OCI-LY3 (cell line): ENCODE results near the gene SERTAD1.

Experiments
- H2AFZ ChIP-seq: fragments of 200-600, 300-600 bp; shearing (Covaris generic); 2 replicates; pipeline ENCODE4 v1.6.0; 2014; ENCODE audit warnings: antibody characterized with exemption, low read depth, low read length
- H3K27ac ChIP-seq: fragments of 200-600, 300-600 bp; sonication (generic); 2 replicates; pipeline ENCODE4 v1.5.1; 2014; ENCODE audit warnings: mild to moderate bottlenecking, low read length, moderate library complexity, mixed read lengths
- H3K27me3 ChIP-seq: fragments of 200-600, 300-600 bp; sonication (generic); 2 replicates; pipeline ENCODE4 v1.6.1; 2014; ENCODE audit warnings: low read depth, low read length, mixed read lengths
- H3K36me3 ChIP-seq: fragments of 200-600, 300-600 bp; sonication (generic); replicated peaks from 2 replicates; pipeline ENCODE3; 2014; ENCODE audit warnings: low read depth, low read length, mixed read lengths
- H3K4me1 ChIP-seq: fragments of 300-600, 200-600 bp; sonication (generic); 2 replicates; pipeline ENCODE4 v1.6.1; 2014; ENCODE audit warnings: low read length, mixed read lengths
- H3K4me2 ChIP-seq: fragments of 200-600, 300-600 bp; sonication (generic); 2 replicates; pipeline ENCODE4 v1.6.1; 2014; ENCODE audit warnings: low read length, mixed read lengths
- H3K4me3 ChIP-seq: fragments of 300-600, 200-600 bp; sonication (generic); 2 replicates; pipeline ENCODE4 v1.5.1; 2014; ENCODE audit warnings: antibody characterized with exemption, mild to moderate bottlenecking, low read length, moderate library complexity
- H3K79me2 ChIP-seq: fragments of 300-600, 200-600 bp; shearing (Covaris generic); 2 replicates; pipeline ENCODE4 v1.6.1; 2014; ENCODE audit warnings: mild to moderate bottlenecking, low read length, mixed read lengths
- H3K9ac ChIP-seq: fragments of 300-600, 200-600 bp; shearing (Covaris generic); 2 replicates; pipeline ENCODE4 v1.6.0; 2014; ENCODE audit warnings: mild to moderate bottlenecking, low read length, moderate library complexity
- H3K9me3 ChIP-seq: fragments of 200-600, 300-600 bp; shearing (Covaris generic); 2 replicates; pipeline ENCODE4 v1.6.1; 2014; ENCODE audit warnings: low read length, mixed read lengths; ENCODE audit not compliant: insufficient read depth
- H4K20me1 ChIP-seq: fragments of 200-600, 300-600 bp; sonication (generic); 2 replicates; pipeline ENCODE4 v1.6.1; 2016; ENCODE audit warnings: low read length, mixed read lengths; ENCODE audit not compliant: insufficient read depth
- CTCF ChIP-seq: fragments of 200-600, 300-600 bp; sonication (generic); IDR thresholded peaks from 2 replicates; pipeline ENCODE4 v1.5.1; 2014; ENCODE audit warnings: antibody characterized with exemption, low read length, low read depth
- EZH2phosphoT487 ChIP-seq: fragments of 200-600 bp; shearing (Covaris generic); IDR thresholded peaks from 2 replicates; pipeline ENCODE4 v1.6.1; 2018; ENCODE audit warnings: antibody characterized with exemption, mixed run types, low read depth

SERTAD1 gene

DNA sequence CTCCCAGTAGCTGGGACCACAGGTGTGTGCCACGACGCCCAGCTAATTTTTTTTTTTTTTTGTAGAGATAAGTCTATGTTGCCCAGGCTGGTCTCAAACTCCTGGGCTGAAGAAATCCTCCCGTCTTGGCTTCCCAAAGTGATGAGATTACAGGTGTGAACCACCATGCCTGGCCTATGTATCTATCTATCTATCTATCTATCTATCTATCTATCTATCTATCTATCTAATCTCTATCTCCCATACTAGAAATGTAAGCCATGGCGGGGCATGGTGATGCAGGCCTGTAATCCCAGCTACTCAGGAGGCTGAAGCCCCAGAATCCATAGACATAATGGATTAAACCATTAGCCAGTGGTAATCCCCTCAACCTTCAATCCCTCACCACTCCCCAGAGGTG, 24.9 kb upstream of the SERTAD1 start:
- Histone ChIP-seq H3K4me2 (no peak overlapping the region), H4K20me1 (no peaks in the 10 kb centered on the region), H3K27me3 (no peaks in the 10 kb centered on the region), H2AFZ (no peak overlapping the region), H3K9ac (no peak overlapping the region), H3K4me3 (no peak overlapping the region), H3K27ac (no peak overlapping the region), H3K4me1 (no peaks in the 10 kb centered on the region), H3K36me3 (no peaks in the 10 kb centered on the region), H3K79me2 (no peaks in the 10 kb centered on the region), H3K9me3 (no peaks in the 10 kb centered on the region)
- TF ChIP-seq CTCF (no peak), EZH2phosphoT487 (no peak)

DNA sequence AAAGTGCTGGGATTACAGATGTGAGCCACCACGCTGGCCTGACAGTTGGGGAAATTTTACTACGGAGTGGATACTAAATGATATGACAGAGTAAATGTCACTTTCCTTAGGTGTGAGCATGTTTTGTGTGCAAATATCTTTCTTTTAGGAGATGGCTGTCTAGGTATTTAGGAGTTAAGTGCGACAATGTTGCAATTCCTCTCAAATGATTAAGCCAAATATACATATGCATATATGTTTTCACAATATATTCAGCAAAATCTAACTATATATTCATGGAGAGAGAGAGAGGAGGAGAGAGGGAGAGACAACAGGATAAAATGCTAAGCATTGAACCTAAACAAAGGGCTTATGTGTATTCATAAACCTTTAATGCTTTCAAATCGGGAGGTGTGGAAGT, 23.7 kb upstream of the SERTAD1 start:
- no peak overlapping the region for H3K4me2 ChIP-seq
- H3K4me1 ChIP-seq: no peaks in the 10 kb centered on the region
- no peak overlapping the region for H3K27ac ChIP-seq
- no peaks in the 10 kb centered on the region for H3K27me3 ChIP-seq
- H3K79me2 ChIP-seq: no peaks in the 10 kb centered on the region
- TF ChIP-seq EZH2phosphoT487 (no peak), CTCF (no peak)
- no peaks in the 10 kb centered on the region for H3K36me3 ChIP-seq
- no peak overlapping the region for H3K9ac ChIP-seq
- H4K20me1 ChIP-seq: no peaks in the 10 kb centered on the region
- H3K4me3 ChIP-seq: no peak overlapping the region
- H2AFZ ChIP-seq: no peak overlapping the region
- H3K9me3 ChIP-seq: no peaks in the 10 kb centered on the region

GRCh38 chr19:40446263-40446784, 20.5 kb upstream of the SERTAD1 start:
- H3K4me2 ChIP-seq: no peak overlapping the region

DNA sequence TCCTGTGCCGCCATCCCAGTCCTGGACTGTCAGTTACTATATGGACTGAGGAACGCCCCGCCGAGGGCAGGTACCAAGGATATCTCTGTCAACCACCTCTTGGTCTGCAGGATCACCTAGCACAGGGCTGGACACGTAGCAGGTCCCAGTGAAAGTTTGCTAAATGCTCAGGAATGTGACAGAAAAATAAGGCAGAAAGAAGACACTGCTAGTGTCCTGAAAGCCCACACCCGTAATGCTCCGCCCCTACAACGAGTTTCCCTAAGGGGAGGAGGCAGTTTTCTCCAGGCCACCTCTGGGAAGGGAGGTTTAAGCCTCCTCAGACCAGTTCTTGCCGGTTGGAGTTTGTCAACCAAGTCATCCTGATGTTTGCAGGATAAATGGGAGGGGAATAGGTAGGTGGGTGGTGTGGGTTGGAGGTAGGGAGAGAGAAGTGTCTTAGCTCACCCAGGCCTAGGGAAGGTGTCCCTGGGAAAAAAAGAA, 20.0 kb upstream of the SERTAD1 start:
- Histone ChIP-seq H3K79me2 (peaks cover 30% of the 10 kb centered on the region), H3K9me3 (no peaks in the 10 kb centered on the region), H3K9ac (no peak overlapping the region), H3K4me2 (no peak overlapping the region), H4K20me1 (peaks cover 21% of the 10 kb centered on the region), H3K27ac (no peak overlapping the region), H2AFZ (no peak overlapping the region), H3K36me3 (peaks cover 17% of the 10 kb centered on the region), H3K4me1 (peaks cover 6% of the 10 kb centered on the region), H3K4me3 (no peak overlapping the region), H3K27me3 (no peaks in the 10 kb centered on the region)
- no peak for TF ChIP-seq EZH2phosphoT487

More at GRCh38 chr19:40446263-40446784, 20.5 kb upstream of the SERTAD1 start:
- Histone ChIP-seq H3K4me1 (peaks cover 6% of the 10 kb centered on the region), H4K20me1 (peaks cover 16% of the 10 kb centered on the region), H2AFZ (no peak overlapping the region), H3K9ac (no peak overlapping the region), H3K79me2 (peaks cover 25% of the 10 kb centered on the region), H3K27ac (no peak overlapping the region), H3K27me3 (no peaks in the 10 kb centered on the region), H3K4me3 (no peak overlapping the region), H3K9me3 (no peaks in the 10 kb centered on the region), H3K36me3 (peaks cover 12% of the 10 kb centered on the region)
- TF ChIP-seq CTCF (no peak), EZH2phosphoT487 (no peak)
